Measurements from ENCODE around the gene B3GALNT1. TPM values are rescaled to one million over a fixed set of nuclear protein-coding genes. Genes with fewer than 3 reads are reported as not detected.

Gene B3GALNT1
- total and polyA plus RNA-seq, 8 donors: 21.6 to 30.8 (median 27.0) TPM

GRCh38 chr3:161083131-161083530, 22.0 kb downstream of the B3GALNT1 start:
- TF ChIP-seq CTCF (IDR thresholded peaks at IDR 0.05): no peak
- no peak for ATAC-seq
- Histone ChIP-seq H3K4me3 (no peak overlapping the region), H3K9me3 (no peaks in the 10 kb centered on the region), H3K36me3 (peaks cover 0 to 13% of the 10 kb centered on the region in 2 donors), H3K27me3 (no peaks in the 10 kb centered on the region), H3K27ac (no peak overlapping the region), H3K4me1 (peaks cover 8 to 14% of the 10 kb centered on the region in 2 donors)
- intact Hi-C loops (cut with DNase I): no loop called here
- DNase-seq: no peak

DNA sequence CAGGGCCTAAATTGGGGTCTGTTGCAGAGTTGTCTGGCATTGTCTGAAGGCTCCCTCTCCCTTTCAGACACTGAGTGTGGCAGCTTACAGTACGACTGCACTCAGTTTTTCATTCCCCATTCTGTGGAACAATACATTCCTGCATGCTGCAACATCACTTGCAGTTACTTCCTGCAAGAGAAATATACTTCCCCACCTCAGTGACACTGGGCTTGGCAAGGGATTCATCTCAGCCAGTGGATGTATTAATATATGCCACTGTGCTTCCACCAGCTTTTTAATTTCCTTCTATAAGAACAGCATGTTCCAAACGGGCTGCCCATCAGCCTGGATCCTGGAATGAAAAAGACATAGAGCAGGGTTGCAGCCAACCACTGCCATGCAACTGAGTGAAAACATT, 23.1 kb downstream of the B3GALNT1 start:
- no peak for DNase-seq
- peak; percentile 39 for ATAC-seq
- H3K4me3 ChIP-seq: no peak overlapping the region
- no peaks in the 10 kb centered on the region for H3K9me3 ChIP-seq
- H3K4me1 ChIP-seq: peaks cover 8 to 14% of the 10 kb centered on the region in 2 donors
- no peaks in the 10 kb centered on the region for H3K27me3 ChIP-seq
- H3K27ac ChIP-seq: peak overlapping the region in 1 of 2 donors; percentile 50
- no peak for TF ChIP-seq CTCF (IDR thresholded peaks at IDR 0.05)
- peaks cover 0 to 13% of the 10 kb centered on the region in 2 donors for H3K36me3 ChIP-seq
- intact Hi-C loops (cut with DNase I): no loop called here

DNA sequence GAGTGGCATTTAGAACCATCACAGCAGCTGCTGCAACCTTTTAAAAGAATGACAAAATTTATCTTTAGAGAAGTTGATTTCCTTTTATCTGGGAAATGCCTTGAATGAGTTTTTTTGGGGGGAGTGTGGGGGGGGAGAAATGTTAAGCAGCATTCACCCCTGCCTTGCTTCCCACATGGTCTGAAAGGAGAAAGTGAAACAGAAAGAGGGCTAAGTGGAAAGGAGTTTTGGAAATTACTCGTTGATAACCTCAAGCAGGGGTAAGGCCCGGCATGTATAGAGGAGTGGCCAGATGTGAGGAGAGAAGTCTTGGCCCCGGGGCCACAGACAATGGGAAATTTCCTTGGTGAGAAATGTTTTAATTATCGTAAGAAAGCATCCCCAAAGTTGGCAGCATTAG, 23.5 kb downstream of the B3GALNT1 start:
- no peak for TF ChIP-seq CTCF (IDR thresholded peaks at IDR 0.05)
- Histone ChIP-seq H3K36me3 (peaks cover 0 to 13% of the 10 kb centered on the region in 2 donors), H3K4me1 (peaks cover 8 to 14% of the 10 kb centered on the region in 2 donors), H3K4me3 (no peak overlapping the region), H3K27me3 (no peaks in the 10 kb centered on the region), H3K9me3 (no peaks in the 10 kb centered on the region), H3K27ac (peak overlapping the region in 1 of 2 donors; percentile 50)
- DNase-seq: no peak
- ATAC-seq: peak; percentile 29
- intact Hi-C loops (cut with DNase I): no loop called here

- Histone ChIP-seq H3K9me3 (no peaks in the 10 kb centered on the region), H3K27me3 (no peaks in the 10 kb centered on the region), H3K36me3 (no peaks in the 10 kb centered on the region), H3K4me1 (peaks cover 10 to 22% of the 10 kb centered on the region in 2 donors), H3K4me3 (no peak overlapping the region), H3K27ac (no peak overlapping the region)
- ATAC-seq: no peak
- intact Hi-C loops (cut with DNase I): no loop called here
- DNase-seq: no peak
- no peak for TF ChIP-seq CTCF (IDR thresholded peaks at IDR 0.05)
Measured at GRCh38 chr3:161073181-161073580, 32.0 kb downstream of the B3GALNT1 start.

GRCh38 chr3:161072751-161073150, 32.4 kb downstream of the B3GALNT1 start:
- ATAC-seq: no peak

More at GRCh38 chr3:161072751-161073150, 32.4 kb downstream of the B3GALNT1 start:
- no peak for TF ChIP-seq CTCF (IDR thresholded peaks at IDR 0.05)
- Histone ChIP-seq H3K4me3 (no peak overlapping the region), H3K36me3 (no peaks in the 10 kb centered on the region), H3K9me3 (no peaks in the 10 kb centered on the region), H3K27ac (no peak overlapping the region), H3K27me3 (no peaks in the 10 kb centered on the region), H3K4me1 (peaks cover 10 to 22% of the 10 kb centered on the region in 2 donors)
- intact Hi-C loops (cut with DNase I): no loop called here
- DNase-seq: no peak

Measured in left lung (tissue), 10 donors.